Stimulated activated CD4-positive, alpha-beta T cell treated with anti-CD3 and anti-CD28 coated beads, TNF-alpha, amount 100 ng/mL, for 48 hours (primary cell): ENCODE measurements around the gene MYBPH.

ENCODE experiments used
- DNase-seq, 3 donors: peaks; one replicate each; pipeline ENCODE4 v3.0.0-alpha.2; 2020; ENCODE audit warnings: low read depth in 3 of 3

The MYBPH gene

DNA sequence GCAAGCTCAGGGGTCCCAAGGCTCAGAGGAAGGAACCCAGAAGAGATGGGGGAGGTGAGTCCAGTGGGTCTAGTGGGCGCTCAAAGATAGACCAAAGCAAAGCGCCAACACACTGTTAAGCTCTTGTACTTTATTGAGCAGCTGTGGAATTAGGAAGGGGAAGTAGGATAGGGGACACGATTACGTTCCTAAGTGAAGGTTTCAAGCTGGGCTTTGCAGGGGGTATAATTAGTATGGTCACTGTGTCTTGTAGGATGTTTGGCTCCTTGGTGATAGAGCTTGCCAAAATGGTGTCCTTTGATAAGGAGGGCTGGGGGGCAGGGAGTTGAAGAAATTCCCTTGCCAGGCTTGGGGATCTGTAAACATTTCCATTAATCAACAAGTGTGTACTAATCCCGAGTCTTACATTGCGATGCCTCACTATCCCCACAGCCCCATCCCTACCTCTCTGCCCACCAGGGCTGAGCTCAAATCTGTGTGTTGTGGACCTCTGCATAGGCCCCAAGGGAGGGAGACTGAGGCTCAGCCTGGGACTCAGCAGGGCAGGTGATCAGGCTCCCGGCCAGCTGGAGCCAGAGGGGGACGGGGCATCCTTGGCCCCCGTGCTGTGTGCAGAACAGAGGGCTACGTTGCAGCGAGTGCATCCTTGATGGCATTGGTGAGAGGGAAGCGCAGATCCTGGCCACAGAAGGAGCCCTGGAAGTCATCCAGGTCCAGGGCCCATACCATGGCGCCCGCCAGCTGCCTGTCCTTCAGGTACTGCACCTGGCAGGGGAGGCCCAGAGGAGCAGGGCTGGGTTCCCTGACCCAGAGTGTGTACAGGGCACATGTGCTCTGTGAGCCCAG is 3.4 kb upstream of the MYBPH start:
- DNase-seq = no peak

- DNase-seq = no peak
Measured at GRCh38 chr1:203178083-203178482, 2.5 kb upstream of the MYBPH start.

DNA sequence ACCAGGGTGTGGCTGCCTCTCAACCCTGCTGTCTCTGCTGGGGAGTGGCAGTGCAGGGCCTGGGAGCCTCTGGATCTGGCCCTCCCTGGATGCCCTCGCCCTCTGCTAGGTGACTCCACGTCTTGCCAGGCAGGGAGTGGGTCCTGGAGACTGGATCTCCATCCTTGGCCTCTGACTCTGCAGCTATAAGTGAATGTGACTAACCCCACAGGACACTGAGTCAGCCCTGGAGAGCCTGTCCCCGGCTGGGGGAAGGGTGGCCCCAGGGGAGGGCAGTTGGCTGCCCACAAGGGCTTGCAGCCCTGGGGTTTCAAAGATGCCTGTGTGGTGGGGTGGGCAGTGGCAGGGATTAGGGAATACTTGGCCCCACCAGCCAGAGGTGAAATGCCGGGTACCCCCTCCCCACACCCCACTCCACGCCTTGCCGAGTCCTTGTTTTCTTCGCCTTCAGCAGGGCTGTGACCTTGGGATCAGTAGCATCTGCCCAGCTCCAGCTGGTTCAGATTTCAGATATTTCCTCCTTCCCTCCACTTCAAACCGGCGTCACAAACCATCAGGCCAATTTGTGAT is 1.9 kb upstream of the MYBPH start:
- DNase-seq = no peak

GRCh38 chr1:203177036-203177405 is 1.4 kb upstream of the MYBPH start:
- DNase-seq = no peak

DNA sequence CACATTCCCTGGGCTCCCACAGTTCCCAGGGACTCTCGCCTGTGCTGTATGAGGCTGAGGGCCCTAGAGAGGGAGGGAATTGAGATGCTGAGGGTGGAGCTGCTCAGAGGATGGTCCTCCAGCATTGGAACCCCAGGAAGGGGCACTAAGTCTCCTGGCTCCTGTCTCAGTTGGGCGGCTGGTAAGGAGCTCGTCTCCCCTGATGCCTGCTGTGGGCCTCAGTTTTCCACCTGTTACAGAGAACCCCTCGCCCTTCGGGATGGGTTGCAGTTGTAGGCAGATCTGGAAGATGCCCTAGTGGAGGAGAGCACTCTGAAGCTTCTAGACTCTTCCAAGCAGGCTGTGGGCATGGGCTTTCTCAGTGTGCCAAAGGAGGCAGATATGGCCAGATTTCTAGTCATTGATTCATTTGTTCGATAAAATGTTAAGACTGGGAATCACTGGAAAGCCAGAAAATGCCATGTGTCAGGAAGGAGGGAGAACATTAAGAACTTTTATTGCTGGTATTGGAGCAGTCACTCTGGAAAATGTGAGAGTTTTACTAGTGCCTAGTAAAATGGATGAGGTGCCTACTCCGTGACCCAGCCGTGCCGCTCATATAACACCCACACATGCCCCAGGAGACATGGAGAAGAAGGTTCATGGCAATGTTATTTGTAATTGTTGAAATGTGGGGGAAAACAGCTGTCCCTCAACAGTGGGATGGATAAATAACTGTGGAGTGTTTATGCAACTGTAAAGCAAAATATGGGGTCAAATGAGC is 828 bp upstream of the MYBPH start:
- DNase-seq = no peak

DNA sequence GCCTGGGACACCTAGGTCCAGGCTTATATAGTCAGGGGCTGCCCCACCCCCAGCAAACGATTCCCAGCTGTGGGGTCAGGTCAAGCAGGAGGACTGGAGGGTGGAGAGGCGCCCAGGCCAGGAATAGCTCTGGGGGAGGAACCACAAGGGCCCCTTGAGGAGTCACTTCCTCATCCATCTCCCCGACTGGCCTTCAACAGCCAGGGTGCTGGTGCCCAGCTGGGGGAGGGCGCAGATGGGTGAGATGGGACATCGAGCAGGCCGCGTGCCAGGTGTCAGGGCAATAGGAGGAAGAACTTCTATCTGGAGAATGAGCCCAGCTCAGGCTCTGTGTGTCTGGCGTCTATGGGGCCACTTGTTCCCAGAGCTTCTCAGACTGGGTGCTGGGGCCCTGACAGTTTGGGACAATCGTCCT is 208 bp upstream of the MYBPH start:
- DNase-seq = no peak

GRCh38 chr1:203174324-203174985 is 1.2 kb downstream of the MYBPH start:
- no peak for DNase-seq

- DNase-seq = no peak
Measured at GRCh38 chr1:203173566-203173965, 2.1 kb downstream of the MYBPH start.

DNA sequence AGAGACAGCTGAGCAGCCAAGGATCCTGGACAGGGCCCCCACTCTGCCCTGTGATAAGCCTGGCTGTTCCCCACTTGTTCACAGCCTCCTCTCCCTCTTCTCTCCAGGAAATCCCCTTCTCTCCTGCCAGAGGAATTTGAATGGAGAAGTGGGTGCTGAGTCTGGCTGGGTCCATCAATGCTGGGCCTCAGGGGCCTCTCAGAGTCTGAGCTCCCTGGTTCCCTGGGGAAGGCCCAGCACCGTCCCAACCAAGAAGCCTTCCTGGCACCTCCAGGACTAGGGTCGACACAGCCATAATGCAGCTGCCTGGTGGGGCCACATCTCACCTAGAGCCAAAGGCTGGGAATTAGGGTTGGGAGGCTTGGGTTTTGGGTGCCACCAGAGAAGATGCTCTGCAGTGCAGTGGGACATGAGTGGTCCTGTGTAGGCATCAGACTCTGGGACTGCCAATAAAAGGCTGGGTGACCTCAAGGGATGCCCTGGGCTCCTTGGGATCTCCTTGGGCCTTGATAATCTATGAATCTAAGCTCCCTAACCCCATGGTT is 2.5 kb downstream of the MYBPH start:
- no peak for DNase-seq

- DNase-seq = peak; percentile 14 to 53 (median 15)
Measured at GRCh38 chr1:203172184-203173010, 3.2 kb downstream of the MYBPH start.

DNA sequence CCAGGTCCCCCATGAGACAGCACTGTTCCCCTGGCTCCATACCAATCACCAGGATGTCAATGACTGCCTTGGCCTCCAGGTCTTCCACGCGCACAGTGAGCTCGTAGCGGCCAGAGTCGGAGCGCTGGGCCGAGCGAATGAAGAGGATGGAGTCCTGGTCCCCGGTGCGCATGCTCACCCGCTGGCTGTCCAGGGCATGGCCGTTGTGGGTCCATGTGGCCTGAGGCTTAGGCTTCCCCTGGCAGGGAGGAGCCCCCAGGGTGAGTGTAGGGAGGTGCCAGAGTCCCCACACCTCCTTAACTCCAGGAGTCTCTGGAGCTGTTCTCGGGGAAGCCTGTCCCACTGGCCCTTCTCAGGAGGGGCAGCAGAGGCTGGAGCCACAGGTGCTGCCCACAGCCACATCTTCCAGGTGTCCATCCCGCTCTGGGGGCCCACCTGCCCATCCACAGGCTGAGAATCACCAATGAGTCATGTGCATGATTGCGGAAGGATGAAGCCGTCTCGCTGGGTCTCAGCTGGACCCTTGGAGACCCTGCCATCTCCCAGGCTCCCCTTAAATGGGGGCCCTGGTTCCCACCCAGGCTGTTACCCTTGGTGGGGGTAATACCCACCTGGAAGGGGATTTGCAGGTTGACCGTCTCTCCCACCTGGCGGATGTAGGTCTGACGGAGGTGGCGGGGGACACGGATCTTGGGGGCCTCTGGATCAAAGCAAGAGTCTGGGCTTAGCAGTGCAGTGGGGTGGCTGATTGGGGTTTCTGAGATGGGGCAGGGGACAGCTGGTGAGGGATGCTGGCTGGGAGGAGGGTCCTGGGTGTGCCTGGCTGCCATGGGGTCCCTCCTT is 4.1 kb downstream of the MYBPH start:
- no peak for DNase-seq

DNA sequence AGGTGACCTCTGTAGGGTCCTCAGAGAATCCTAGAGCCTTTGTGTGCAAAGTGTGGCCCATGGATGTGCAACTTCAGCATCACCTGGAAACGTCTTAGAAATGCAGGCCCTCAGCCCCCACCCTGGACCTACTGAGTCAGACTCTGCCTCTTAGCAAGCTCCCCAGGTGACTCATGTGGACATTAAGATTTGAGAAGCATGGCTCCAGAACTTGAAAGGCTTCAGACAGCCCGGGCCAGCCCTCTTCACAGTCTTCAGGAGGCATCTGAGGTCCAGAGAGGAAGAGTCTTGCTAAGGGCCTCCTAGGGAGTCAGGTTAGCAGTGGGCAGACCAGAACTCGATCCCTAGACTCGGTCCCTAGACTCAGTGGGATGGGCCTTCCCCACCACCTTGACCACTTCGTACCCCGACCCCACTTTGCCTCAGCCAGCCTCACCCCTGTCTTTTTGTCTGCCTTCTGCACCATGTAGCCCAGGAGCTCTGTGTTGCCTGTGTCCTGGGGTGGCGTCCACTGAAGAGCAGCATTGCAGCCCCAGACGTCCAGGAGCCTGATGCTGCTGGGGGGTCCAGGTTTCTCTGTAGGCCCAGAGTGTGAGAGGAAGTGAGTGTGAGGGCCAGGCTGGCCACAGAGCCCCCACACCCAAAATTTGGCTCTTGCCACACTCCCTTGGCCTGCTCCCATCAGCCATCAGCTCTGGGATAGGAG is 4.8 kb downstream of the MYBPH start:
- no peak for DNase-seq

- DNase-seq = no peak
Measured at GRCh38 chr1:203169770-203170520, 5.7 kb downstream of the MYBPH start.

DNA sequence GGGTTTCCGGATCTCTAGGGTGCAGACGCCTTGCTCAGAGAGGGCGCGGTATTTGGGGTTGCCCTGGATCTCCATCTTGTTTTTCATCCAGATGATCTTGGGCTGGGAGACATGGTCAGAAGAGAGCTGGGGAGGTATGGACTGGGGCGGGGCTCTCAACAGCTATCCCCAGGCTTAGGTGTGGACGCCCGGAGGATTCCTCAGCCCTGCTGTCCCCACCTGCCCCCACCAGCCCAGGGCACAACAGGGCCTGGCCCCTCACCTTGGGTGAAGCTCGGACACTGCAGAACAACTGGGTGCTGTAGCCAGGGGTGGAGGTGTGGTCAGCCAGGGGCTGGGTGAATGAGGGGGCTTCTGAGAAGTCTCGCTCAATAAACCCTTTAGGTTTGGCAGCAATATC is 6.6 kb downstream of the MYBPH start:
- DNase-seq = no peak

DNA sequence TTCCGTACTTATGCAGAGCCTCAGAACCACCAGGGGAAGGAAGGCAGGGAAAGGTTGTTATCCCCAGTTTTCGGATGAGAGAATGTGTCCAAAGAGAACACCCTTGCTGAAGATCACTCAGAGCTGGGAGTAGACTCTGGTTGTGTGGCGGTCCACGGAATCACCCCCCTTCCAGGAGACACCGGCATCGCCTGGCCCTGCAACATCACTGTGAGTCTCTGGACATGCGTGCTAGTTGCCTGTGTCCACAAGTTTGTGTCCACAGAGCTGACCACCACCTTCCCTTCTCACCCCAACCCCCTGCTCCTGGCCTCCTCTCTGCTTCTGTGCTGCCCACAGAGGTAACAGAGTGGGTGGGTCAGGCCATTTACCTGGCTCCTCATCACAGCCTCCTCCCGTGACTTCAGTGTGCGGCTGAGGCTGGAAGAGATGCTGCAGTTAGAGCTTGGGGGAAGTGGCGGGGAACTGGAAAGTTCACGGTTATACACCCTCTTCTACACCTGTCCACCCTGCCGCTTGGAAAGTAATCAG is 7.3 kb downstream of the MYBPH start:
- no peak for DNase-seq

DNA sequence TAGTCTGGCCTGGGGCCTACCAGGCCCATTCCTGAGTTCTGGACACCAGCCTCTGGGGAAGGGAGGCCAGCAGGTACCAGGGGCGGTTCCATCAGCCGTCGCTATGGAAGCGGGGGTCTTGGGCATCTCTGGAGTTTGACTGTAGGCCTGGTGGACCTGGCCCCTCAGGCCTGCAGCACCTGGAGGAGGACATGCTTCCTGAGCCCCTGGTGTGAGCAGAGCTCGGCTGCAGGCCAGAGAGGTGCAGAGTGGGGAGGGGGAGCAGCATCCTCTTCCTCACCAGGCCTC is 7.8 kb downstream of the MYBPH start:
- no peak for DNase-seq

- DNase-seq = no peak
Measured at GRCh38 chr1:203167026-203167912, 8.4 kb downstream of the MYBPH start.
